Measurements from ENCODE around the gene C2CD4D.

The C2CD4D gene

GRCh38 chr1:151832318-151832980, 7.2 kb downstream of the C2CD4D start:
- DNase-seq, result no peak

- DNase-seq, result no peak
Observed at GRCh38 chr1:151831605-151832004, 8.0 kb downstream of the C2CD4D start, which contains the start of gene RORC. Gene RORC, minus strand, starts transcription at chr1:151831802. Its CDS starts 38 bp downstream, at chr1:151831764.

- no peak for DNase-seq
Observed at GRCh38 chr1:151831256-151831591, 8.4 kb downstream of the C2CD4D start.

- DNase-seq, result no peak
Observed at GRCh38 chr1:151830055-151830454, 9.6 kb downstream of the C2CD4D start.

GRCh38 chr1:151829352-151830046, 10.1 kb downstream of the C2CD4D start:
- DNase-seq, result no peak

GRCh38 chr1:151828921-151829320, 10.7 kb downstream of the C2CD4D start:
- DNase-seq, result no peak

- no peak for DNase-seq
Observed at GRCh38 chr1:151827853-151828252, 11.8 kb downstream of the C2CD4D start.

GRCh38 chr1:151825751-151826660, 13.6 kb downstream of the C2CD4D start:
- DNase-seq, result no peak

GRCh38 chr1:151825204-151825603, 14.4 kb downstream of the C2CD4D start:
- no peak for DNase-seq

GRCh38 chr1:151823175-151823574, 16.4 kb downstream of the C2CD4D start:
- DNase-seq, result no peak

- DNase-seq, result no peak
Observed at GRCh38 chr1:151822404-151822803, 17.2 kb downstream of the C2CD4D start.

- DNase-seq, result no peak
Observed at GRCh38 chr1:151820940-151821339, 18.7 kb downstream of the C2CD4D start.

GRCh38 chr1:151819976-151820623, 19.5 kb downstream of the C2CD4D start:
- no peak for DNase-seq

- DNase-seq, result no peak
Observed at GRCh38 chr1:151819227-151819835, 20.3 kb downstream of the C2CD4D start.

GRCh38 chr1:151817353-151817730, 22.3 kb downstream of the C2CD4D start:
- DNase-seq, result no peak

- DNase-seq, result no peak
Observed at GRCh38 chr1:151816548-151817352, 22.9 kb downstream of the C2CD4D start.

GRCh38 chr1:151815716-151816327, 23.8 kb downstream of the C2CD4D start:
- peak; percentile 15 for DNase-seq

- DNase-seq, result no peak
Observed at GRCh38 chr1:151814971-151815545, 24.6 kb downstream of the C2CD4D start.

GRCh38 chr1:151814426-151814825, 25.2 kb downstream of the C2CD4D start:
- DNase-seq, result no peak

- no peak for DNase-seq
Observed at GRCh38 chr1:151813271-151813977, 26.2 kb downstream of the C2CD4D start.

All from KG1 (cell line).